Measurements from ENCODE around the gene APOB. TPM values are rescaled to one million over a fixed set of nuclear protein-coding genes. Genes with fewer than 3 reads are reported as not detected.
A peak's percentile ranks its signal among the peaks of the same experiment; 100 is the strongest.

The APOB gene
- total and polyA plus RNA-seq, 2 of the 13 experiments (the other 11 are each of a cell fraction or from before 2014, with no cell fraction given) = 1,569 to 2,515 TPM

DNA sequence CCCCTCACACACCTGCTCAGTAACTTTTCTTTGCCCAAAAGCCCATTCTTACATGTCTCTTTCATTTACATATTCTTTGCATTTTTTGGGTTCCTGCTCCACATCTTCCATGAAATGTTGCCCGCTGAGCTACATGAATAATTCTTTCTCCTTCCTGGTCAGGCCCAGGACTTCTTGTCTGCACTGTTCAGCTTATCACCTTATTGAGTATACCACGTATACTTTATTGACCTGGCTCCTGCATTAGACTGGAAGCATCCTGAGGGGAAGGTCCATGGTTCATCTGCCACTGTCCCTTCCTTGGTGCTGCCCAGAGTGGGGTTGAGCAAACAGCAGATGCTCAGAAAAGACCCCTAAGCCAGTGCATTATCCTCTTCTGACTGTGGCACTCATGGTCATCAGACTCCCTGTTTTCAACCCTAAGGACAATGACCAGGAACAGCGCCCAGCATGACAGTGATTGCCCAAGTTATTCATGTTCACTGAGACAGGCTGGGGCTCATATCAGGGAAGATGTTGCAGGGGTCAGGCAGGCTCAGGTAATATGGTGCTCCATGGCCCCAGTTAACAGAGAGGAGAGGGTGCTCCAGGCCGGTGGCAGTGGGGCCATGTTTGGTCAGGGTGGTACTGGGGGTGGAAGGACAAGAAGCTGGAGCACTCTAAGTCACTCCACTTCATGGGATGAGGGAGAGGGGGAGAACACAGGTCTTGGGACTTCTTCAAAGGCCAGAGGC lies 7.7 kb downstream of the APOB start (continued):
- no peak for TF ChIP-seq FOXM1 (CRISPR knock-in tag; IDR thresholded peaks at IDR 0.05)
- TF ChIP-seq, protein P1, sequence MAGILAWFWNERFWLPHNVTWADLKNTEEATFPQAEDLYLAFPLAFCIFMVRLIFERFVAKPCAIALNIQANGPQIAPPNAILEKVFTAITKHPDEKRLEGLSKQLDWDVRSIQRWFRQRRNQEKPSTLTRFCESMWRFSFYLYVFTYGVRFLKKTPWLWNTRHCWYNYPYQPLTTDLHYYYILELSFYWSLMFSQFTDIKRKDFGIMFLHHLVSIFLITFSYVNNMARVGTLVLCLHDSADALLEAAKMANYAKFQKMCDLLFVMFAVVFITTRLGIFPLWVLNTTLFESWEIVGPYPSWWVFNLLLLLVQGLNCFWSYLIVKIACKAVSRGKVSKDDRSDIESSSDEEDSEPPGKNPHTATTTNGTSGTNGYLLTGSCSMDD (CRISPR knock-in tag; IDR thresholded peaks at IDR 0.05) = no peak
- 0 out of 2 replicates have a peak, but pooled peaks have one; percentile 18 for TF ChIP-seq GFI1 (CRISPR knock-in tag; IDR thresholded peaks at IDR 0.05; ENCODE audit: borderline replicate concordance)
- TF ChIP-seq, protein P2, sequence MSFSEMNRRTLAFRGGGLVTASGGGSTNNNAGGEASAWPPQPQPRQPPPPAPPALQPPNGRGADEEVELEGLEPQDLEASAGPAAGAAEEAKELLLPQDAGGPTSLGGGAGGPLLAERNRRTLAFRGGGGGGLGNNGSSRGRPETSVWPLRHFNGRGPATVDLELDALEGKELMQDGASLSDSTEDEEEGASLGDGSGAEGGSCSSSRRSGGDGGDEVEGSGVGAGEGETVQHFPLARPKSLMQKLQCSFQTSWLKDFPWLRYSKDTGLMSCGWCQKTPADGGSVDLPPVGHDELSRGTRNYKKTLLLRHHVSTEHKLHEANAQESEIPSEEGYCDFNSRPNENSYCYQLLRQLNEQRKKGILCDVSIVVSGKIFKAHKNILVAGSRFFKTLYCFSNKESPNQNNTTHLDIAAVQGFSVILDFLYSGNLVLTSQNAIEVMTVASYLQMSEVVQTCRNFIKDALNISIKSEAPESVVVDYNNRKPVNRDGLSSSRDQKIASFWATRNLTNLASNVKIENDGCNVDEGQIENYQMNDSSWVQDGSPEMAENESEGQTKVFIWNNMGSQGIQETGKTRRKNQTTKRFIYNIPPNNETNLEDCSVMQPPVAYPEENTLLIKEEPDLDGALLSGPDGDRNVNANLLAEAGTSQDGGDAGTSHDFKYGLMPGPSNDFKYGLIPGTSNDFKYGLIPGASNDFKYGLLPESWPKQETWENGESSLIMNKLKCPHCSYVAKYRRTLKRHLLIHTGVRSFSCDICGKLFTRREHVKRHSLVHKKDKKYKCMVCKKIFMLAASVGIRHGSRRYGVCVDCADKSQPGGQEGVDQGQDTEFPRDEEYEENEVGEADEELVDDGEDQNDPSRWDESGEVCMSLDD (CRISPR knock-in tag; IDR thresholded peaks at IDR 0.05; ENCODE audit: borderline replicate concordance) = no peak
- no peak for TF ChIP-seq ZNF883 (CRISPR knock-in tag; IDR thresholded peaks at IDR 0.05; ENCODE audit: not compliant biosample characterization)
- peak; percentile 96 for TF ChIP-seq ZNF263 (CRISPR knock-in tag; IDR thresholded peaks at IDR 0.05)
- no peak for TF ChIP-seq PCBP1 (IDR thresholded peaks at IDR 0.05; ENCODE audit: borderline replicate concordance, low read depth, low read length)
- TF ChIP-seq CBX5 (CRISPR knock-in tag; IDR thresholded peaks at IDR 0.05; ENCODE audit: borderline replicate concordance) = peak; percentile 27; the same call in 1 of the 2 replicates
- no peak for TF ChIP-seq ZNF20 (CRISPR knock-in tag; IDR thresholded peaks at IDR 0.05)
- no peak for TF ChIP-seq CENPT (CRISPR knock-in tag; IDR thresholded peaks at IDR 0.05; ENCODE audit: low read depth)
- TF ChIP-seq REL (CRISPR knock-in tag; conservative IDR thresholded peaks at IDR 0.05) = no peak
- no peak for TF ChIP-seq DBP (CRISPR knock-in tag; IDR thresholded peaks at IDR 0.05; ENCODE audit: not compliant biosample characterization)
- no peak for TF ChIP-seq MXD4 (CRISPR knock-in tag; IDR thresholded peaks at IDR 0.05)
- no peak for TF ChIP-seq ZNF891 (CRISPR knock-in tag; IDR thresholded peaks at IDR 0.05)
- TF ChIP-seq BCL3 (CRISPR knock-in tag; IDR thresholded peaks at IDR 0.05) = 0 out of 2 replicates have a peak, but pooled peaks have one; percentile 14
- no peak for TF ChIP-seq GRHL1 (CRISPR knock-in tag; conservative IDR thresholded peaks at IDR 0.05)
- no peak for TF ChIP-seq ZNF546 (CRISPR knock-in tag; conservative IDR thresholded peaks at IDR 0.05)
- TF ChIP-seq MED8 (CRISPR knock-in tag; IDR thresholded peaks at IDR 0.05; ENCODE audit: insufficient replicate concordance) = no peak

Measured in HepG2 (cell line).